ENCODE measurements around the gene HIPK2.
"Not testable (repeated sequence)": the region's sequence is repeated elsewhere in the genome, so short reads cannot be mapped to it uniquely, and the experiment has no call there.

The HIPK2 gene

GRCh38 chr7:139618482-139619366, 159.1 kb downstream of the HIPK2 start:
- Histone ChIP-seq H3K4me1 (ENCODE audit: control insufficient read depth, insufficient read depth, low read length) (peaks cover 18% of the 10 kb centered on the region), H3K9ac (ENCODE audit: low read depth, low read length) (peak overlapping the region; percentile 37), H3K9me3 (replicated peaks; ENCODE audit: low read length) (no peaks in the 10 kb centered on the region), H3K27me3 (ENCODE audit: control insufficient read depth, insufficient read depth, low read length) (no peaks in the 10 kb centered on the region), H3K36me3 (ENCODE audit: insufficient read depth, low read length) (peaks cover 99% of the 10 kb centered on the region), H3K4me3 (ENCODE audit: low read length) (no peak overlapping the region), H3K4me2 (ENCODE audit: low read length) (no peak overlapping the region)

- peaks cover 99% of the 10 kb centered on the region for H3K36me3 ChIP-seq (ENCODE audit: insufficient read depth, low read length)
- peaks cover 18% of the 10 kb centered on the region for H3K4me1 ChIP-seq (ENCODE audit: control insufficient read depth, insufficient read depth, low read length)
- H3K27me3 ChIP-seq (ENCODE audit: control insufficient read depth, insufficient read depth, low read length), result no peaks in the 10 kb centered on the region
- no peak overlapping the region for H3K4me3 ChIP-seq (ENCODE audit: low read length)
- no peaks in the 10 kb centered on the region for H3K9me3 ChIP-seq (replicated peaks; ENCODE audit: low read length)
- no peak overlapping the region for H3K9ac ChIP-seq (ENCODE audit: low read depth, low read length)
- no peak overlapping the region for H3K4me2 ChIP-seq (ENCODE audit: low read length)
Measured at GRCh38 chr7:139617074-139617473, 160.7 kb downstream of the HIPK2 start.

GRCh38 chr7:139614886-139615285, 162.9 kb downstream of the HIPK2 start:
- Histone ChIP-seq H3K9me3 (replicated peaks; ENCODE audit: low read length) (no peaks in the 10 kb centered on the region), H3K9ac (ENCODE audit: low read depth, low read length) (no peak overlapping the region), H3K4me3 (ENCODE audit: low read length) (no peak overlapping the region), H3K36me3 (ENCODE audit: insufficient read depth, low read length) (peaks cover 100% of the 10 kb centered on the region), H3K4me1 (ENCODE audit: control insufficient read depth, insufficient read depth, low read length) (peaks cover 10% of the 10 kb centered on the region), H3K4me2 (ENCODE audit: low read length) (no peak overlapping the region), H3K27me3 (ENCODE audit: control insufficient read depth, insufficient read depth, low read length) (no peaks in the 10 kb centered on the region)

GRCh38 chr7:139613971-139614411, 163.8 kb downstream of the HIPK2 start:
- Histone ChIP-seq H3K27me3 (ENCODE audit: control insufficient read depth, insufficient read depth, low read length) (no peaks in the 10 kb centered on the region), H3K36me3 (ENCODE audit: insufficient read depth, low read length) (peaks cover 100% of the 10 kb centered on the region), H3K9ac (ENCODE audit: low read depth, low read length) (no peak overlapping the region)

GRCh38 chr7:139611556-139611955, 166.2 kb downstream of the HIPK2 start:
- not testable (repeated sequence) for H3K9ac ChIP-seq (ENCODE audit: low read depth, low read length); H3K27me3 ChIP-seq (ENCODE audit: control insufficient read depth, insufficient read depth, low read length); H3K9me3 ChIP-seq (replicated peaks; ENCODE audit: low read length); H3K4me2 ChIP-seq (ENCODE audit: low read length); H3K4me3 ChIP-seq (ENCODE audit: low read length); H3K4me1 ChIP-seq (ENCODE audit: control insufficient read depth, insufficient read depth, low read length)
- H3K36me3 ChIP-seq (ENCODE audit: insufficient read depth, low read length), result peaks cover 97% of the 10 kb centered on the region

More at GRCh38 chr7:139613971-139614411, 163.8 kb downstream of the HIPK2 start:
- H3K4me1 ChIP-seq (ENCODE audit: control insufficient read depth, insufficient read depth, low read length), result peaks cover 1% of the 10 kb centered on the region
- H3K9me3 ChIP-seq (replicated peaks; ENCODE audit: low read length), result no peaks in the 10 kb centered on the region
- no peak overlapping the region for H3K4me2 ChIP-seq (ENCODE audit: low read length)
- H3K4me3 ChIP-seq (ENCODE audit: low read length), result no peak overlapping the region

GRCh38 chr7:139610595-139610994, 167.2 kb downstream of the HIPK2 start:
- no peaks in the 10 kb centered on the region for H3K9me3 ChIP-seq (replicated peaks; ENCODE audit: low read length)
- no peak overlapping the region for H3K9ac ChIP-seq (ENCODE audit: low read depth, low read length)
- H3K4me3 ChIP-seq (ENCODE audit: low read length), result no peak overlapping the region
- H3K27me3 ChIP-seq (ENCODE audit: control insufficient read depth, insufficient read depth, low read length), result no peaks in the 10 kb centered on the region
- no peak overlapping the region for H3K4me2 ChIP-seq (ENCODE audit: low read length)
- no peaks in the 10 kb centered on the region for H3K4me1 ChIP-seq (ENCODE audit: control insufficient read depth, insufficient read depth, low read length)
- H3K36me3 ChIP-seq (ENCODE audit: insufficient read depth, low read length), result peaks cover 97% of the 10 kb centered on the region

- no peaks in the 10 kb centered on the region for H3K9me3 ChIP-seq (replicated peaks; ENCODE audit: low read length)
- H3K4me3 ChIP-seq (ENCODE audit: low read length), result no peak overlapping the region
- H3K36me3 ChIP-seq (ENCODE audit: insufficient read depth, low read length), result peaks cover 91% of the 10 kb centered on the region
- H3K27me3 ChIP-seq (ENCODE audit: control insufficient read depth, insufficient read depth, low read length), result no peaks in the 10 kb centered on the region
- H3K4me2 ChIP-seq (ENCODE audit: low read length), result no peak overlapping the region
- H3K9ac ChIP-seq (ENCODE audit: low read depth, low read length), result no peak overlapping the region
- peaks cover 4% of the 10 kb centered on the region for H3K4me1 ChIP-seq (ENCODE audit: control insufficient read depth, insufficient read depth, low read length)
Measured at GRCh38 chr7:139603896-139604295, 173.9 kb downstream of the HIPK2 start.

- H3K9me3 ChIP-seq (replicated peaks; ENCODE audit: low read length), result no peaks in the 10 kb centered on the region
- peaks cover 4% of the 10 kb centered on the region for H3K4me1 ChIP-seq (ENCODE audit: control insufficient read depth, insufficient read depth, low read length)
- H3K36me3 ChIP-seq (ENCODE audit: insufficient read depth, low read length), result peaks cover 91% of the 10 kb centered on the region
Measured at GRCh38 chr7:139603282-139603681, 174.5 kb downstream of the HIPK2 start.

GRCh38 chr7:139602143-139602722, 175.6 kb downstream of the HIPK2 start:
- H3K9ac ChIP-seq (ENCODE audit: low read depth, low read length), result no peak overlapping the region
- H3K9me3 ChIP-seq (replicated peaks; ENCODE audit: low read length), result no peaks in the 10 kb centered on the region
- H3K4me3 ChIP-seq (ENCODE audit: low read length), result no peak overlapping the region
- no peak overlapping the region for H3K4me2 ChIP-seq (ENCODE audit: low read length)
- peaks cover 4% of the 10 kb centered on the region for H3K4me1 ChIP-seq (ENCODE audit: control insufficient read depth, insufficient read depth, low read length)
- no peaks in the 10 kb centered on the region for H3K27me3 ChIP-seq (ENCODE audit: control insufficient read depth, insufficient read depth, low read length)
- peaks cover 94% of the 10 kb centered on the region for H3K36me3 ChIP-seq (ENCODE audit: insufficient read depth, low read length)

More at GRCh38 chr7:139603282-139603681, 174.5 kb downstream of the HIPK2 start:
- Histone ChIP-seq H3K4me3 (ENCODE audit: low read length) (no peak overlapping the region), H3K9ac (ENCODE audit: low read depth, low read length) (no peak overlapping the region), H3K27me3 (ENCODE audit: control insufficient read depth, insufficient read depth, low read length) (no peaks in the 10 kb centered on the region), H3K4me2 (ENCODE audit: low read length) (no peak overlapping the region)

- Histone ChIP-seq H3K36me3 (ENCODE audit: insufficient read depth, low read length) (peaks cover 94% of the 10 kb centered on the region), H3K4me1 (ENCODE audit: control insufficient read depth, insufficient read depth, low read length) (peaks cover 4% of the 10 kb centered on the region), H3K27me3 (ENCODE audit: control insufficient read depth, insufficient read depth, low read length) (no peaks in the 10 kb centered on the region)
Measured at GRCh38 chr7:139601176-139601575, 176.6 kb downstream of the HIPK2 start.

GRCh38 chr7:139600306-139600705, 177.5 kb downstream of the HIPK2 start:
- H3K36me3 ChIP-seq (ENCODE audit: insufficient read depth, low read length), result peaks cover 94% of the 10 kb centered on the region
- H3K27me3 ChIP-seq (ENCODE audit: control insufficient read depth, insufficient read depth, low read length), result no peaks in the 10 kb centered on the region
- H3K4me2 ChIP-seq (ENCODE audit: low read length), result no peak overlapping the region
- H3K4me3 ChIP-seq (ENCODE audit: low read length), result no peak overlapping the region
- peaks cover 4% of the 10 kb centered on the region for H3K4me1 ChIP-seq (ENCODE audit: control insufficient read depth, insufficient read depth, low read length)
- H3K9ac ChIP-seq (ENCODE audit: low read depth, low read length), result no peak overlapping the region
- no peaks in the 10 kb centered on the region for H3K9me3 ChIP-seq (replicated peaks; ENCODE audit: low read length)

More at GRCh38 chr7:139601176-139601575, 176.6 kb downstream of the HIPK2 start:
- Histone ChIP-seq H3K4me2 (ENCODE audit: low read length) (no peak overlapping the region), H3K4me3 (ENCODE audit: low read length) (no peak overlapping the region), H3K9ac (ENCODE audit: low read depth, low read length) (no peak overlapping the region), H3K9me3 (replicated peaks; ENCODE audit: low read length) (no peaks in the 10 kb centered on the region)
